NCI-H345 treated with DMSO at 0.1 percent for 48 hours (cell line): ENCODE data around the gene RAB3C.
"Not testable (repeated sequence)": the region's sequence is repeated elsewhere in the genome, so short reads cannot be mapped to it uniquely, and the experiment has no call there.

Experiments
- DNase-seq: peaks from one replicate; lab custom pipeline; 2025; ENCODE audit not compliant: unreplicated experiment; lab: John Stamatoyannopoulos, UW

Gene RAB3C

DNA sequence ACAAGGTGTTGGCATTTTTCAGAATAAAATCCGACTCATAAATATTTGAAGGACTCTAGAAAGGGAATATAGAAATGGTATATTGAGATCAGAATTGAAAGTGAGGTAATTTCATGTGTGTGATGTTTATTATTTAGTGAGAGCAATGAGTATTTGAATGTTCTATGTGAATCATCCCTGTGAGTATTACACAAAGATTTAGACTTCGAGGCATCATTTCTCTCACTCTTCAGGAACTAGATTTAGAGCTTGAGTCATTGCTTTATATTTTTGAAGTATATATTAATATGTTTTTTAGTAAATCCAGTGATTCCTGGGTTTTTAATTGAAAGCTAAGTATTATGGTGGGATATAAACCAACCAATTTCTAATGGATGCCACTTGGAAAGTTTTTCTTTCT is 91.2 kb downstream of the RAB3C start:
- DNase-seq, result no peak

DNA sequence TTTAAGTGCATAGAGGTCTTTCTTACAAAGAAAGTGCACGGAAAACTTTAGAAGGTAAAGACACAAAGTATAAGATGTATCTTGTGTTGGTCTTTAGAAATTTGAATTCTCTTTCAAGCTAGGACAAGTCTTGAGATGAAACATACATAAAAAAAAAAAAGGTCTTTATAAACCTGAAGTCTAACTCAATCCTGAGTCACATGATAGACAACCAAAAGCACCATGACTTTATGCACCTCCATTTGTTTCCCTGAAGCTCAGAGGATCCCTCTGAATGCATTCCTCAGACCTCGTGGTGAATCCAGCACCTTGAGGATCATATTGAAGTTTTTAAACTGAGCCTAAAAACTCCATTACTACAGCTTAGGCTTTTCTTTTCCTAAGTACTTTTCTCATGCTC is 91.8 kb downstream of the RAB3C start:
- no peak for DNase-seq

DNA sequence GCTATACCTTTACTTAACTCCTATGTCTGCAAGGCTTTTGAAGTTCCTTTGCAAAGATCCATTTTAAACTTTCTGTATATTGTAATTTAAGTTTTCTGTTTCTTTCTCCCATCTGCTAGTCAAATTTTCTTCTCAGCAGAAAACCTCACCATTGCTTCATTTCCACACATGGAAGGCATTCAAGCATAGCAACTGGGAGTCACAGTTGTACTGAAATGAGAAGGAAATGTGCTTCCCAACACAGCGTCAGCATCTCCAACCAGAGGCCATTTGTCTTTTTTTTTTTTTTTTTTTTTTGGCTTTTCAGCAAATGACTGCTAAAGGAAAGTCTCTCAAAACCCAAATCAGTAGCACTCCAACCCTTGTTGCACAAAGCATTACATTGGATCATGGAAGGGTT is 92.5 kb downstream of the RAB3C start:
- DNase-seq, result no peak

DNA sequence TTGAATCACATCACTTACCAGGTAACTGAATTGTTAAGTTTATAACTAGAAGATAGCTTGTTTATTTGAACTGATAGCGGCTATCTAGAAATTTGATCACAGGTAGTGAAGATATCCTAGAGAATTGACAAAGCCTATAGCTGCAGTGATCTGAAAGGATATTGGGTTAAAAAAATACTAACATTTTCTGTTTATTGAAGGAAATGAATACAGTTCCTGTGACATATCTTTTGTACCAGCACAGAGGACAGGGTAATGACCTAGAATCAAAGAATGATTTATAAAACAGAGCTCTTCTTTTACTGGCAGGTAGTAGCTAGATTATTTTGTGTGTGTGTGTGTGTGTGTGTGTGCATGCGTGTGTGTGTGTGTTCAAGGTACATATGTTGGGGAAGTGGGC is 94.8 kb downstream of the RAB3C start:
- DNase-seq, result no peak

DNA sequence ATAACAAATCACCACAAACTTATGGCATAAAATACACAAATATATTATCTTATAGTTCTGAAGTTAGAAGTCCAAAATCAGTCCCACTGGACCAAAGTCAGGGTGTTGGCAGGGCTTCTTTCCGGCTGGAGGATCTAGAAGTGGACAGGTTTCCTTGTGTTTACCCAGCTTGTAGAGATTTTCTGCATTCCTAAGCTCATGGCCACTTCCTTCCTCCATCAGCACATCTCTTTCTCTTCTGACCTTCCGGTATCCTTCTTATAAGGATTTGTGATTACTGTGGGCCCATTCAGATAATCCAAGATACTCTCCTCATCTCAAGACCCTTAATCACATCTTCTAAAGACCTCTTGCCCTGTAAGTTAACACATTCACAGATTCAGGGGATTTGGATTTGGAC is 97.6 kb downstream of the RAB3C start:
- no peak for DNase-seq

DNA sequence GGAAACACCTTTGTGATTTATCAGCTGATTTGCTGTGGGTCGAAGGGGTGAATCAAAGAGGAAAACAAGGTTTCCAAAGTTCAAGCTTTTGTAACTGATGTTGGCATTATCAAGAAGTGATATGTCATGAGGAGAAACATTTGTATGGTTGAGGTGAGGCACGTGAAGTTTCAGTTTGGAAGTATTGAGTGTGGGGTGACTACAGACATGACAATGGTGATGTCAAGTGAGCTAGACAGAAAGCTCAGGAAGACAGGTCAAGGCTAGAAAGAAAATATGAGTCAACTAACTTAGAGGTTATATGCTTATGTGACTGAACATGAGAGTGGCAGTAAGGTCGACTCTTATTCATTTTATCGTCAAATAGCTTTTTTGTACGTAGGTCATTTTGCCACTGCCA is 99.1 kb downstream of the RAB3C start:
- DNase-seq, result no peak

DNA sequence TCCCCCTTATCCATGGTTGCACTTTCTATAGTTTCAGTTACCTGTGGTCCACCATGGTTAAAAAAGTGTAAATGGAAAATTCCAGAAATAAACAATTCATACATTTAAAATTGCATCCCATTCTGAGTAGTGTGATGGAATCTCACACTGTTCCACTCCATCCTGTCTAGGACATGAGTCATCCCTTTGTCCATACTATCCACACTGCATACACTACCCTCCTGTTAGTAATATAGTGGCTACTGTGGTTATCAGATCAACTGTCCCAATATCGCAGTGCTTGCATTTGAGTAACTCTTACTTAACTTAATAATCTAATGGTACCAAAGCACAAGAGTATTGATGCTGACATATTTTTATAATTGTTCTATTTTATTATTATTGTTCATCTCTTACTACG is 100.7 kb downstream of the RAB3C start:
- no peak for DNase-seq

DNA sequence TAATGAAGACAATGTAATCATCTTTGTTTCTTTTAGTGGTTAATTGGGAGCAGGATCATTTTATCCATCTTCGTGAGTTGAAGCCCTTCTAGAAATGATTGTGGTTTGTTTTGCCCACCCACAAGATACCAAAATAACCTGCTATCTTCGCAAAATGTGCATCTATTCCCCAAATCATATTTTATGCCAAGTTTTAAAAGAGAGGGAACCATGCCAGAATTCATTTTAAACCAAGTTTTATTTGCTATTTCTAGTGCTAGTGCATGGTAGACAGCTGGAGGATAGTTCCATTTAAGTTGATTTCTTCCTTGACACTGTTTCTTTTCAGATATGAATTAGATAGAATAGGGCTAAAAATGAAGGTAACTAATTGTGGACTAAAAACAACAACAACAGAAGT is 104.2 kb downstream of the RAB3C start:
- DNase-seq, result no peak

DNA sequence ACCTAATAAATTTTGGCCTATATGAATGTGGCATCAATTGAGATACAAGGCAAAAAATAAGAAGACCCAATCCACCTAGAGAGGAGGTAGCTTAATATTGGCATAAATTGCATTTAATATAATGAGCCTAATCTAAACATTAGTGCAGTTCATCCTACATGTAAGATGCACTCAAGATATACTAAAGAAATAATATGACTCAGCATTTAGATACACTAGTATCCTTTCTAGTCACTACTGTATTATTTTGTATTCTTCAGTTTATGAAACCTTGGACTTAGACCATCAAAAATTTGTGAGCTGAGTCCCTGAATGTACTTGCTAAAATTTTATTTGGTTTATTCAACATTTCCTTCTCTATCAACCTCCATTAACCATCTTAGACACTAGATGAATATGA is 104.7 kb downstream of the RAB3C start:
- no peak for DNase-seq

DNA sequence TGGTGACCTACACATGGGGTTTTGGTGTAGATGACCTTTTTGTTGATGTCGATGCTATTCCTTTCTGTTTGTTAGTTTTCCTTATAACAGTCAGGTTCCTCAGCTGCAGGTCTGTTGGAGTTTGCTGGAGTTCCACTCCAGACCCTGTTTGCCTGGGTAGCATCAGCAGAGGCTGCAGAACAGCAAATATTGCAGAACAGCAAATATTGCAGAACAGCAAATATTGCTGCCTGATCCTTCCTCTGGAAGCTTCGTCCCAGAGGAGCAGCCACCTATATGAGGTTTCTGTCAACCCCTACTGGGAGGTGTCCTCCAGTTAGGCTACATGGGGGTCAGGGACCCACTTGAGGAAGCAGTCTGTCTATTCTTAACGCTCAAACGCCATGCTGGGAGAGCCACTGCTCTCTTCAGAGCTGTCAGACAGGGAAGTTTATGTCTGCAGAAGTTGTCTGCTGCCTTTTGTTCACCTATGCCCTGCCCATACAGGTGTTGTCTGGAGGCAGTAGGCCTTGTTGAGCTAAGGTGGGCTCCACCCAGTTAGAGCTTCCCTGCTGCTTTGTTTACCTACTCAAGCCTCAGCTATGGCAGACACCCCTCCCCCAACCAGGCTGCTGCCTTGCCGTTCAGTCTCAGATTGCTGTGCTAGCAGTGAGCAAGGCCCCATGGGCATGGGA is 116.3 kb downstream of the RAB3C start:
- peak; percentile 2 for DNase-seq

DNA sequence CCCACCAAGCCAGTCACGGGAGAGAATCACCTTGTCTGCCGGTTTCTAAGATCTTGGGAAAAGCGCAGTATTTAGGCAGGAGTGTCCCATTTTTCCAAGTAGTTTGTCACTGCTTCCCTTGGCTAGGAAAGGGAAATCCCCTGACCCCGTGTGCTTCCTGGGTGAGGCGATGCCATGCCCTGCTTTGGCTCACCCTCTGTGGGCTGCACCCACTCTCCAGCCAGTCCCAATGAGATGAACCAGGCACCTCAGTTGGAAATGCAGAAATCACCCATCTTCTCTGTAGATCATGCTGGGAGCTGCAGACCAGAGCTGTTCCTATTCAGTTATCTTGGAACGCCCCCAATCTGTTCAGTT is 116.9 kb downstream of the RAB3C start:
- DNase-seq, result no peak

DNA sequence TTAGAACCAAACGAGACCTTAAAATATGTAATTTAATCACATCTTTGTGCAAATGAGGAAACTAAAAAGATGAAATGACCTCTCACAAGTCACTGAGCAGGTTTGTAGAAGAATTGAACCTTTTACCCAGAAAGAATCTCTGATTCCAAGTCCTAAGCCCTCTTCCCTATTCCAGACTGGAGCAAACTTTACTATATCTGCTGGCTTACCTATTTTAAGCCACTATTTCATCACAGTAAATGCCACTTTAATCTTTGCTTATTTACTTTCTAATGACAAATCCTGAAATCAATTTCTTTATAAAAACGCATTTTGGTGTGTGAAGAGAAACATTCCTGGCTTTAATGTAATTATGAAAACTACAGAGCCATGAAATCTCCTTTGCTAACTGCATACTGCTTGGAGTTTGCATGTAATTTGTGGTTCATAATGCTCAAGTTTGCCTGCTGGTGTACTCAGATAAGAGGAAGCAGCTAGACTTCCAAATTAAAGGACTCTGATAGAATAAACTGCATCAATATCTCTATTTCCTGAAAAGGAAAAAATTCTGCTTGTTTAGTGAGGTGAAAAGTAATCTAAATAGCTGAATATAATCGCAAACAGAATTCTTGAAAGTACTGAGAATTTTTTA is 121.2 kb downstream of the RAB3C start:
- no peak for DNase-seq

DNA sequence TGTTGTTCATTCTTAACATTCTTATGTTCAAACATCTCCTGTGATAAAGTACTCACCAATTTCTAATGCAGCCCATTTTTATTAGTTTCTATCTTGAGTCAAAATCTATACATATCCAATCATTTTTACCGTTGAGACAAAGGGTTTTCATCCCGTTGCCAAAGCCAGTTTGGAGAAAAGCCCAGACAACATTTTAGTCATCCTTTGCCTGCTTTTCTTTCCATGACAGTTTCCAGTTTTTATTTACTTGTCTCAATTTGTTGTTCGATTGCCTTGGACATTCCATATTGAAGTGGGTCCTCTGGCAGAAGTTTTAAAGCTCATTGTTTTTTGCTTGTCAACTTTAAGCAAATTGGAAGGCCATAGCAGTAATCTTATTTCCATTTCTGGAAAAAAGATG is 123.9 kb downstream of the RAB3C start:
- DNase-seq, result no peak

DNA sequence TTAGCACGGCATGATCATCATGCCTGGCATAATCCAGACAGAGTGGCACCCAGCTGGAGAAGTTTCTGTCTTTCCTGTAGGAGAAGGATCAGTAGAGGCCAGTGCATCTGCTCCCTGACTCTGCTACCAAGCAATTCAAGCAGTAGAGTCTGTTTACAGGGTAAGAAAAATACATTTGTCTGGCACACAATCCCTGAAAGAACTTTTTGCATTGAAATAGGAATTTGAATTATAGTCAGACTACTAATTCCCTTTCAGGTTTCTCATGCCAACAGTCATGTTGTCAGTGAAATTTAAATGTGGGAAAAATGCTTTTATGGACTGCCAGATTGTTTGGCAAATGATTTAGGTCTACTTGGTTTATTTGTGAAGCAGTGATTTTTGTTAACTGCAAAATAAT is 125.6 kb downstream of the RAB3C start:
- no peak for DNase-seq

DNA sequence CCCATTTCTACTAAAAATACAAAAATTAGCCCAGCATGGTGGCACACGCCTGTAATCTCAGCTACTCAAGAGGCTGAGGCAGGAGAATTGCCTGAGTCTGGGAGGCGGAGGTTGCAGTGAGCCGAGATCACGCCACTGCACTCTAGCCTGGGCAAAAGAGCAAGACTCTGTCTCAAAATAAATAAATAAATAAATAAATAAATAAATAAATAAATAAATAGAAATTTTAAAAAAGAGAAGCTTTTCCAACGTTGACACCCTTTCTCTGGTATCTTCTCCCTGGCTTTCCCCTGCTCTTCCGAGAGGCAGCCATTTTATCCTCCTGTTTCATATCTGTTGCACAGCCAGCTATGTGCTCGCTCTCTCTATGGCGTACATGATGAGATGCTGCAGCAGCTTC is 127.5 kb downstream of the RAB3C start:
- not testable (repeated sequence) for DNase-seq

DNA sequence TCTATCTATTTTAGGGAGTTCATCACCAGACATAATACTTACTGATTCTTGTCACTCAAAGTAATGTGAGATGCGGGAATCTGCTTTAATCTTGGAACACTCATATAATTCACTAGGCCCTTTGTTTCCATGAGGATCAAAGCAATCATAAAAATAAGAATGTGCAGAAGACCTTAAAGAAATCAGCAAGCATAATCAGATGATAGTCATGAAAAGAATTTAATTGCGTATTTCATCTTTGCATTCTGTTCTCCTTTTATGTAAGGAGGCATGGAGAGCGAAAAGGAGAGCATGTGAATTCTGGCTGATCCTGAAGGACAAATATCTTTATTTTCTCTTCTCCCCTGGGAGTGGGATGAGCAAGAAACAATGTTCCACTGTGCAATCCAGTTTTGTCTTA is 128.0 kb downstream of the RAB3C start:
- DNase-seq, result no peak

DNA sequence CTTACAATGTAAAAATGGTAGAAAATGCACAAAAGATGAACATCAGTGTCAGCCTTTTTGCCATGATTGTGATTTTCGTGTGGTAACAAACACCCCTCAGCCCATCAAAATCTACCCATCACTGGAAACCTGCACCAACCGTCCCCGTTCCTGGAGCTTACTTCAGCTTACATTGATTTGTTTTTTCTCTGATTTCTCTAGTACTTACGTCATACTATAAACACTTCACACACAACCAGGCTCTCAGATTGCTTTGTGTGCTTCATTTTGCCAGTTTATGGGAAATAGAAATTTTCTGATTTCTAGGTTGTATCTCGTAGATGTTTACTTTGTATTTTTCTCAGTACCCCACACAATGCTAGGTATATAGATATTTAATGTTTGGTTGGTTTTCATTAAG is 129.1 kb downstream of the RAB3C start:
- no peak for DNase-seq

DNA sequence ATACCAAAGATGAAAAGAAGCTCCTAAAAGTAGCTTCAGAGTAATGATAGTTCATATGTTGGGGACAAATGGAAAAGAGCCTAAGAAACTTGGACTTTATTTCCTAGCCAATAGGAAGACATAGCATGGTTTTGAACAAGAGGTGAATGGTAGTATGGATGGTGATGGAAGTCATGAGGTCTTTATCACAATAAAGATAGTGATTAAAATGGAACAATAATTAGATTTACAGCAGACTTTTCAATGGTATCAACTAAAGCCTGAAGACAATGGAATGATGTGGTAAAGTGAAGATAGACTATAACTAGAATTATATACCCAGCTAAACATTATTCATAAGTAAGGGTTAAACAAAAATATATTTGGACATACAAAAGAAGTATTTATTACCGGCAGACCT is 131.2 kb downstream of the RAB3C start:
- no peak for DNase-seq

DNA sequence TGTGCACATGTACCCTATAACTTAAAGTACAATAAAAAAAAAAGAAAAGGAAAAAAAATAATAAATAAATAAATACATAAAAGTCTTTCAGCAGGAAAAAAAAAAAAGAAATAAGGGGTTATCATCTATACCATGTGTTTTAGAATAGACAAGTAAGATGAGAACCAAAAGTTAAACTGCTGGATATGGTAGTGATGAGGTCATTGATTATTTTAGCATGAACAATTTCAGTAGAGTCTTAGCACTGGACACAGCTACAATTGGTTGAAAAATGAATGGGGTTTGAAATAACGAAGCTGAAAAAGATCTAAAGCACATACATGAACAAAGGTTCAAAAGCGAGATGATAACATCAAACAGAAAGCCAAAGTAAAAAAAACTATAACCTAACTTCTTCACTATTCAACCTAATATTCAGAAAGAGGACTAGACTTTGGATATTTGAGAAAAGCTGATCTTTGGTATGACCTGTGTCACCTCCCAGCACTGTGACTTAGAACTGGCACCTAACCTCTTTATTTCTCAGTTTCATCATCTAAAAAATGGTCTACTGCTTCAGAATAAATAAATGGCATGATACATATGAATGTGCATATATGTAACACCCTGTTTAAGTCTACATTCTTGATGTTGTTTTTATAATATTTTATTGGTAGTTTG is 133.3 kb downstream of the RAB3C start:
- DNase-seq, result no peak

DNA sequence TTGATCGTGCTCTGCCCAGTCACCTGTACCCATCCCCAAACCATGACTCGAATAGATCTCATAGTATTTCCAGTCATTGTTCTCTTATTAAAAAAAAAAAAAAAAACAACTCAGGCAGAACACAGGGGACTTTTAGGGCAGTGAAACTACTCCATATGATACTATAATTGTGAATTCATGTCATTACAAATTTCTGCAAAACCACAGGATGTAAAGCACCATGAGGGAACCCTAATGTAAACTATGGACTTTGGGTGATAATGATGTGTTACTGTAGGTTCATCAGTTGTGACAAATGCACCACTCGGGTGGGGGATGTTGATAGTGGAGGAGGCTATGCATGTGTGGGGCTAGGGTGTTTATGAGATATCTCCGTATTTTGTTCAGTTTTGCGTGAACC is 133.8 kb downstream of the RAB3C start:
- DNase-seq, result no peak

DNA sequence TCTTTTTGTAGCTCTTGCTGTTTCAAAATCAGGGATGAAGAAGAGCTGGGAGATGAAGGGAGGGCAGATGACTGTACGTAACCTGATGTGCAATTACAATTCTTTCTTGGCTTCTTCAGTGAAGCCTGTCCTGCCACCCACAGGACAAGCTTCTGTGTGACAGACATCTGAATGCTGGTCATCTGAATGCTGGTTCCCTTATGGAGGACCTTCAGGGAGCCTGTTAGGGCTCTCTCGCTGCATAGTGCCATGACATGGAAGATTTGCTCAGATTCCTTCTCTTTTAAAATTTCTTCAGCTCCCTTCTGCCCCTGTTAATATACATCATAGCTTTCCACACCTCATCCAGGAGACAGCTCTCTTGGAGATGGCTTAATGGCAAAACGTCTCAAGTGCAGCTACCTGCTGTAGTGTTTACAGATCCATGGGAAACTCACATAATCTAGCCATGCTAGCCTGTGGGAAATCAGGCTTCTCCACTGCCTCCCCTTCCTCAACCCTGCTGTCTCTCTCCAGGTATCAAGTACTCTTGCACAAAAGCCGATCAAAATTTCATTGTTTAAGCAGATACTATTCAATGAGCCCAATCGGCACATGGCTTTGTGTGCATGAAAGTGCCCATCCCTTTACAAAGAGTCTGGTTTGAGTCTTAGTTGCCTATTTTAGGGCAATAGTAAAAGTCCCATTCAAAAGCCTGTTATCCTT is 134.6 kb downstream of the RAB3C start:
- DNase-seq, result peak; percentile 74
